HG02571 (cell line): ENCODE measurements around the gene CELF4.
"Not testable (repeated sequence)": the region's sequence is repeated elsewhere in the genome, so short reads cannot be mapped to it uniquely, and the experiment has no call there.

Experiments
- ATAC-seq: cut with Tn5 transposase; IDR thresholded peaks from one replicate; pipeline ENCODE4 v1.9.1; 2021; ENCODE audit warnings: mild to moderate bottlenecking, moderate library complexity; ENCODE audit not compliant: unreplicated experiment

The CELF4 gene

GRCh38 chr18:37375181-37375580 is 190.4 kb downstream of the CELF4 start:
- no peak for ATAC-seq

DNA sequence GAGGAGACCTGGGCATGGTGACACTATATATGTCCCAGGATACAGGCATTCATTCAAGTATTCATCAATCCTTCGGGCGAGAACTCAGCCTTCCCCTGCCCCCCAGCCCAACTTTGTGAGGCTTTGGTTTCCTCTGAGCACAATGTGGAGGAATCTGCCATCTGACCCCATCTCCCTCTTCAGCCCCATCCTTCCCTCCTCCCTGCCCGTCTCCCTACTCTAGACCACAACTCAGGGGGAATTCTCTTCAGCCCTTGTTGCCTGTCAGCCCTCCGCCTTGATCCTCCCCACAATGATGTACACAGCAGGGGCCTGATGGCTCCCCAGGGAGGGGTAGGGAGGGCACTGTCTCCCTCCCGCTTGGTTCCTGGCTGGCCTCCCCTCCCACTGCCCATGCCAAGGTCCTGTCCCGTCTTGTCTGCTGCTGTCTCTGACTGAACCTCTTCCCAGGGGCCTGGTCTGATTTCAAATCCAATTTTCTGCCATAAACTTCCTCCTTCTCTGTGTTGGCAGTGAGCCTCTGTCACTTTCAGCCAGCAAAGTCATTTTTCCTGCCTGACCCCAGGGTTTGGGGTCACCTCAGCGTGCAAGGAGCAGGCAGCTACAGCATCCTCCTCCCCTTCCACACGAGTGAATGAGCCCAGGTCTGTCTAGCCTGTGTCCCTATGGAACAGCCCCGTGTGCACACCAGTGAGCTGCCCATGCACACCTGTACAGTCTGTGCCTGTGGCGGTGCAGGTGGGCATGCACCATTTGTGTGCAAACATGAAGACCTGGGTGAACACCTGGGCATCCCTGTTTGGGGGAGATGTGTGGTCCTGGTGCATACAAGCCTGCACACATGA is 197.3 kb downstream of the CELF4 start:
- no peak for ATAC-seq

GRCh38 chr18:37364237-37364636 is 201.4 kb downstream of the CELF4 start:
- ATAC-seq = no peak

DNA sequence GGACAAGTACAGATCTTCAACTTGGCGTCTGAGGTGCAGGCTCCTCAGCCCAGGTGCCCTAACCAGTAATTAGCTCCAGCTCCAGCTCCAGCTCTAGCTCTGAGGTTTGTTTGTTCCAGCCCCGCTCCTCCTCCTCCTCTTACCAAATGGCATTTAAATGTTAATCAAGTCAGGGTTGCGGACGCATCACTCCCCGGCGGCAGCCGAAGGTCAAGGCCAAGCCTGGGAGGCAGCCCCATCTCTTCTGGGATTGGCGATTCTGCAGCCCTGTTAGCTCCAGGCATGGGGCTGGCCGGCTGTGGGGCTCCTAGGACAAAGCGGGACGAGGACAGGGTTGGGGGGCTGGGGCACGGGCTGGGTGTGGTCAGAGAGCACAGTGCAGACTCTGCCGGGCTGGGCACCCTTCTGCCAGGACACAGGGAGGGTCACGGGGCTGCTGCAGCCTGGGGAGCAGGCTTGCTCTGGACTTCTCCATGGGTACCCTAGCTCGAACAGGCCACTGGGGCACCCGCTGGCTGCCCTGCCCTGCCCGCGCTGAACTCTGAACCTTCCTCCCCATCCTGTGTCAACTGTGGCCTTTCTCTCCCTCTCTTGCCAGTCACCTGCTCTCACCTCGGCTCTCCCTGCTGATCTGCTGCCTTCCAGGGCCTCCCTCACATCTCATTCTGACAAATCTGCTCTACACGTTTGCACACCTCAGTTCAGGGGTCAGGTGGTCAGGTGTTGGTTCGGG is 203.3 kb downstream of the CELF4 start:
- no peak for ATAC-seq

GRCh38 chr18:37361335-37362157 is 204.1 kb downstream of the CELF4 start:
- no peak for ATAC-seq

GRCh38 chr18:37358061-37358460 is 207.5 kb downstream of the CELF4 start:
- not testable (repeated sequence) for ATAC-seq

DNA sequence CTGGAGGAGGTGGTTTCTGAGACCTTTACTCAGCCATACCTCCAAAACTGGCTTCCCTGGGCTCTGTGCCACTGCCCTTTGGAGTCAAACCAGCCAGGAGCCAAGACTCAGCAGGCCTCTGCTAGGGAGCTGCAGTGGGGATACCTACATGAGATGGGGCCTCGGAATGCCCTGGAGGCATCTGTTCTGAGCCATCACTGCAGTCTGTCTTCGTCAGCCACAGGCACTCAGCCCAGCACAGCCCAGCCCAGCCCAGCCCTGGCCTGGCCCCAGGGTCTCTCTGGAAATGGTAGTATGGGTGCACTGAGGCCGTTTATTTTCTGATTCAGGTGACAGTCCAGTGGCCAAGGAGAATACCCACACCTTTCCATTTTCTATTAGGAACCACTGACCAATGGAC is 209.8 kb downstream of the CELF4 start:
- no peak for ATAC-seq

- ATAC-seq = no peak
Observed at GRCh38 chr18:37351110-37351509, 214.5 kb downstream of the CELF4 start.

DNA sequence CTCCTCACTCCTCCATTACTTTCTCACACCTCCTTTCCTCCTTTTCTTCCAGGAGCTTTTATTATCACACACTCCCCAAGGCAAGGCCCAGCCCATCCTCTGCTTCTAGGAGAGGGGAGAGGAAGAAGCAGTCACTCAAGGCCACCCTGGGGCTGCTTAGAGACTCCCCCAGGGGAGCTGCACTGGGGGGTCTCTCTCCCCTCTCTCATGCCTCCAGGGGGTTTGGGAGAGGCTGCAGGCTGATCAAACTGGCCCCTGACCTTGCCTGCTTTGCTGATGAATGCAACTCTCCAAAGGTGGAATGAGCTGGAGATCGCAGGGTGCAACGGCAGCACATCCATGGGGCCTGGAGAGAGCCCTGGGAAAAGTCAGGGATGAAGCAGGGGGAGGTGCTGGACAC is 216.9 kb downstream of the CELF4 start:
- no peak for ATAC-seq

DNA sequence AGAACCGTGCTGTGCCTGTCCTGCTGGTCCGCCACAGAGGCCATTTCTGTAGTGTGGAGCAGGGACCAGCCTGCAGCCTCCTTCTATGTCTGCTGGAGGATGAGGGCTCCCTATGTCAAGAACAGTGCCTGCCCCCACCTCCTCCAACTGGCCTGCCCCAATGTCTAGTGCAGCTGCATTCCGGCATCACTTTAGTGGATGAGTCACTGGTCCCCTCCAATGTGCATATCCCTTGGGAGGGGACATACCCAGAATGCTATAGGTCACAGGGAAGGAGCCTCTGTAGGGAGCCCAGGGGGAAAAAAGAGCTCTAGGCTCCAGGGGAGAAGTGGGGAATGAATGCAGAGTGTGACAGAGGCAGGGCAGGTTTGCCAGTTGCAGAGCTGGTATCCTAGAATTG is 219.6 kb downstream of the CELF4 start:
- ATAC-seq = no peak

- ATAC-seq = peak; percentile 21
Observed at GRCh38 chr18:37343542-37343851, 222.1 kb downstream of the CELF4 start.

GRCh38 chr18:37341473-37342086 is 224.0 kb downstream of the CELF4 start:
- ATAC-seq = no peak

DNA sequence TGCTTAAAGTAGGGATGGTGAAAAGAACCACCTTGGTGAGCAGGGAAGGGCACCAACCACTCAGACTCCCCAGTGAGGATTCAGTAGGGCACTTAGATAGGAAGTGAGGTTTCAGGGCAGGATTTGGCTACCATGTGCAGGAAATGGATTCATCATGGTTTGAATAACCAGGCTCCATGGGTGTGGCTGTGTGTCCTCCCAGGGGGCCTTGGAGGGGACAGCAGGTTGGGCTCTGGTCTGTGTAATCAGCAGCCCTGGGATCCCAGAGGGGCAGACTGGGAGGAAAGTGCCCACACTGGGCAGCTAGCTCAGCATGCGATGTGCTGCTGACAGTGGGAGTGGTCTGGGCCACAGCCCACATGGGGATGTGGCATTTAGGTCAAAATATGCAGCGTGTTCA is 224.6 kb downstream of the CELF4 start:
- no peak for ATAC-seq

- no peak for ATAC-seq
Observed at GRCh38 chr18:37339701-37340215, 225.8 kb downstream of the CELF4 start.

- ATAC-seq = no peak
Observed at GRCh38 chr18:37336568-37337285, 228.9 kb downstream of the CELF4 start.

DNA sequence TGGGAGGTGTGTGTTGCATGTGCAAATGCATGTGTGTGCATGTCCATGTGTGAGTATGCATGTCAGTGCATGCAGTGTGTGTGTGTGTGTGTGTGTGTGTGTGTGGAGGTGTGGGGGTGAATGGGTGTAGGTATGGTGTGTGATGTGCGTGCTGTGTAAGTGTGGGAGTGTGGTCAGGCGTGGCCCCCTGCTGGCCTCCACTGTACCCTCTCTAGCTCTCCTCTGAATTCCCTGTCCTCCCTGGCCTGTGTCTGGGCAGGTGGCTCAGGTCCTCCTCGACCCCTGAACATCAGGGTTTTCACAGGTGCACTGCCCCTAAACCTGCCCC is 230.2 kb downstream of the CELF4 start:
- no peak for ATAC-seq

DNA sequence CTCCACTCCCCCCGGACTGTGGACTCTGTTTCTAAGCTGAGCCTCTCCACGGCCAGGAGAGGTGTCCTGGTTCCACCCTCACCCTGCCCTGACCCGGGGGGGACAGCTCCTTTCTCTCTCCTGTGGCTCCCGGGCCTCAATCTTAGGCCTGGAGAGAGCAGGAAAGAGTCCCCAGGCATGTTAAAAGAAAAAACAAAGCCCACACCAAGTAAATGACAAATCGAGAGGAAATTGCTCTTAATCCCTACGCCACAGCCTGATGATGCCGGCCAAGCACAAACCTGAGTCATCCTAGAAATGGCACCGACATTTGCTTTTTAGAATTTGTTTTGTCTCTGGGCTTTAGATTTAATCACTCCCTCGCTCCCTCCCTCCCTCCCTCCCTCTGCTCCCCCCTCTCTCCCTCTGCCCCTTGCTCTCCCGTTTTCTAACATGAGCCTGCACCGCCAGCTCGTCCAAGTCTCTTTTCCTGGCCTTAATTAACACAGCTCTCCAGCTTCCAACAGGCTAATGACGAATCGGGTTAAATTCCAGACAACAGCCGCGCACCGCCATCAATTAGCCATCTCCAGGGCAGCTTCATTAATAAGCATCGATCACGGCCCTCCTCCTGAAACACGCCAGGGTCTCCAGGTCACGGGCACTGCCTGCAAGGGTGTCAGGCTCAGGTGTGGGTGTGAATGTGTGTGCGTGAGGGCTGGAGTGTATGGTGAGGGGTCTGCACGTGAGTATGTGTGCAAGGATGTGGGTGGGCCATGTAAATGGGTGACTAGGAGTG is 230.8 kb downstream of the CELF4 start:
- no peak for ATAC-seq

DNA sequence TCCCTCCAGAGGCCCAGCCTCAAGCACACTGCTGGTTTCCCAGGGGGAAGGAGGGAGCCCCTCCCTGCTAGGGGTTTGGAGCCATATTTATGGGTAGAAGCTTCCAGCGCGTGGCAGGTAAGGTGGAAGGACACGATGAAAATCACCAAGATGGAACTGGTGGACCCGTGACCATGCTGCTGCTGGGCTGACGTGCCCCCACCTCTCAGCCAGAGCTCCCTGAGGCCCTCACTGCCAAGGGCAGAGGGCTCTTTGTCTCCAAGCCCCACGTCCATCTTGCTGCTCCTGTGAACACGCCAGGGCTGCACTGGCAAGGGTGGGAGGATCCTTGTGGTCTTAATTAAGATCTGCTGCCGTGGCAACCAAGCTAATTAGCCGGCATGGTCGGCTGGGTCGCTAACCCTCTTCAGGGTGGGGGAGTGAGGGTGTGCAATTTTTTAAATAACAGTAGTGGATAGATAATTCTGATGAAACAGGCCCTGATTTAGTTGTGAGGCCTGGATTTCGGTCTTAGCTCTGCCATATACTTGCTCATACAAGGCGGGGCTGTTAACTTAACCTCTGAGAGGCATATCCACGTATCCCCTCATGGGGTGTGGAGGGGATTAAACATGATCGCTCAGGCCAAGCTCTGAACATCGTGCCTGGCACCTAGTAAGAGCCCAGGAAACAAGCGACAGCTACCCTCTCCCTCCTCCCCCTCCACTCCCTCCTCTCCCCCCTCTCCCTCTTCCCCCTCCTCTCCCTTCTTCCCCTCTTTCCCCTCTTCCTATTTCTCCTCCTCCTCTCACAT is 232.8 kb downstream of the CELF4 start:
- ATAC-seq = no peak

GRCh38 chr18:37332219-37332618 is 233.4 kb downstream of the CELF4 start:
- ATAC-seq = no peak
